Mucosa of descending colon (tissue), 3 donors: Measurements from ENCODE around the gene GBP7. TPM values are rescaled to one million over a fixed set of nuclear protein-coding genes. Genes with fewer than 3 reads are reported as not detected.

Experiments
- ATAC-seq: fragments of 200-7000 bp; cut with Tn5 transposase; one replicate; pipeline ENCODE4 v1.9.1; 2020; ENCODE audit warnings: mild to moderate bottlenecking, moderate library complexity
- DNase-seq, 3 donors: peaks; one replicate each; pipeline ENCODE4 v3.0.0-alpha.2; 2020
- H3K36me3 ChIP-seq: fragments of 200-600 bp; one replicate; pipeline ENCODE4 v1.8.0; 2021; ENCODE audit warnings: low read depth, mild to moderate bottlenecking
- H3K4me1 ChIP-seq: fragments of 200-600 bp; one replicate; pipeline ENCODE4 v1.8.0; 2021; ENCODE audit warnings: low read depth, mild to moderate bottlenecking
- H3K4me3 ChIP-seq: fragments of 200-600 bp; one replicate; pipeline ENCODE4 v1.8.0; 2021; ENCODE audit warnings: mild to moderate bottlenecking
- H3K9me3 ChIP-seq: fragments of 200-600 bp; one replicate; pipeline ENCODE4 v1.8.0; 2021; ENCODE audit warnings: mild to moderate bottlenecking
- intact Hi-C, 2 donors: fragments of 100-400 bp; cut with DNase I in 1 of 2; cut with micrococcal nuclease in 1 of 2; formaldehyde crosslinking; loops; one replicate each; pipeline versions ENCODE4 v1.11.0 to v1.11.1; 2022; cut with DNase I, micrococcal nuclease
- total RNA-seq, 3 donors: library from RNA; stranded (reverse); fragmentation: NEBNext Ultra II Directional in 2 of 3; extraction: Animal tissue kit (Norgen Biotek cat#: 25700) in 2 of 3; gene quantifications; one replicate each; pipeline versions ENCODE4 v1.2.1 to v1.2.4, GENCODE V29; 2021 to 2023
- TF ChIP-seq, protein P1 (sequence below): fragments of 200-600 bp; IDR thresholded peaks from one replicate; pipeline ENCODE4 v1.8.0; 2022; ENCODE audit warnings: antibody characterized with exemption, mild to moderate bottlenecking
- donor health status: DM: no; HTN: no; CAD: no; lungs with moderate emphysema.
- donor health status: DM: no; HTN: no; CAD: no.
- donor health status: DM: no; HTN: yes; CAD: no.

Gene GBP7
- total RNA-seq, 3 donors from 2014 or later: 0.12 TPM; not detected in 2

DNA sequence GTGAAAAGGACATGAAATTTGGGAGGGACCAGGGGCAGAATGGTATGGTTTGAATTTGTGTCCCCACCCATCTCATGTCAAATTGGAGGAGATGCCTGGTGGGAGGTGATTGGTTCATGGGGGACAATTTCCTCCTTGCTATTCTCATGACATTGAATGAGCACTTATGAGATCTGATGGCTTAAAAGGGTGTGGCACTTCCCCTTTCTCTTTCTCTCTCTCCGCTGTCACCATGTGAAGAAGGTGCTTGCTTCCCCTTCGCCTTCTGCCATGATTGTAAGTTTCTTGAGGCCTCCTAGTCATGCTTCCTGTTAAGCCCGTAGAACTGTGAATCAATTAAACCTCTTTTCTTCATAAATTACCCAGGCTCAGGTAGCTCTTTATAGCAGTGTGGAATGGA, 30.6 kb upstream of the GBP7 start:
- DNase-seq: no peak
- TF ChIP-seq, protein P1, sequence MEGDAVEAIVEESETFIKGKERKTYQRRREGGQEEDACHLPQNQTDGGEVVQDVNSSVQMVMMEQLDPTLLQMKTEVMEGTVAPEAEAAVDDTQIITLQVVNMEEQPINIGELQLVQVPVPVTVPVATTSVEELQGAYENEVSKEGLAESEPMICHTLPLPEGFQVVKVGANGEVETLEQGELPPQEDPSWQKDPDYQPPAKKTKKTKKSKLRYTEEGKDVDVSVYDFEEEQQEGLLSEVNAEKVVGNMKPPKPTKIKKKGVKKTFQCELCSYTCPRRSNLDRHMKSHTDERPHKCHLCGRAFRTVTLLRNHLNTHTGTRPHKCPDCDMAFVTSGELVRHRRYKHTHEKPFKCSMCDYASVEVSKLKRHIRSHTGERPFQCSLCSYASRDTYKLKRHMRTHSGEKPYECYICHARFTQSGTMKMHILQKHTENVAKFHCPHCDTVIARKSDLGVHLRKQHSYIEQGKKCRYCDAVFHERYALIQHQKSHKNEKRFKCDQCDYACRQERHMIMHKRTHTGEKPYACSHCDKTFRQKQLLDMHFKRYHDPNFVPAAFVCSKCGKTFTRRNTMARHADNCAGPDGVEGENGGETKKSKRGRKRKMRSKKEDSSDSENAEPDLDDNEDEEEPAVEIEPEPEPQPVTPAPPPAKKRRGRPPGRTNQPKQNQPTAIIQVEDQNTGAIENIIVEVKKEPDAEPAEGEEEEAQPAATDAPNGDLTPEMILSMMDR: no peak
- Histone ChIP-seq H3K9me3 (peaks cover 17% of the 10 kb centered on the region), H3K4me1 (no peaks in the 10 kb centered on the region), H3K36me3 (no peaks in the 10 kb centered on the region), H3K4me3 (no peak overlapping the region)
- intact Hi-C loops: no loop called here
- ATAC-seq: no peak

DNA sequence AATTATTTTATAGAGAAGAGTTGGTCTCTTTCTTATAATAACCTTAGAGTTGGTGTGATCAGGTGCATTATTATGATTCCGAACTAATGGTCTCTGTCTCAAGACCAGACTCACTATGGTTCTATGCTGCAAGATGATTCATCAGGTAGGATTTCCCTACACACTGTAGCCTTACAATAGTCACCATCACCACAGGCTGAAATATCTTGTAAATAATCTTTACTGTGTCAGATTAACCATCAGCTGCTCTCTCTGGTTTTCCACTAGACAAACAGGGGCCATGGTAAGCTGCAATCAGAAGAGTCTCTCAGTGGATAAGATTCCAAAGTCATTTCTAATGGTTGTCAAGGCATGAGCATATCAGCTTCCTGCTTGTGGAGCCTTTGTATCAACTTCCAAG, 27.4 kb upstream of the GBP7 start:
- ATAC-seq: no peak
- intact Hi-C loops: no loop called here
- Histone ChIP-seq H3K4me1 (no peaks in the 10 kb centered on the region), H3K36me3 (no peaks in the 10 kb centered on the region), H3K9me3 (peaks cover 15% of the 10 kb centered on the region), H3K4me3 (no peak overlapping the region)
- TF ChIP-seq, protein P1: no peak
- DNase-seq: no peak

DNA sequence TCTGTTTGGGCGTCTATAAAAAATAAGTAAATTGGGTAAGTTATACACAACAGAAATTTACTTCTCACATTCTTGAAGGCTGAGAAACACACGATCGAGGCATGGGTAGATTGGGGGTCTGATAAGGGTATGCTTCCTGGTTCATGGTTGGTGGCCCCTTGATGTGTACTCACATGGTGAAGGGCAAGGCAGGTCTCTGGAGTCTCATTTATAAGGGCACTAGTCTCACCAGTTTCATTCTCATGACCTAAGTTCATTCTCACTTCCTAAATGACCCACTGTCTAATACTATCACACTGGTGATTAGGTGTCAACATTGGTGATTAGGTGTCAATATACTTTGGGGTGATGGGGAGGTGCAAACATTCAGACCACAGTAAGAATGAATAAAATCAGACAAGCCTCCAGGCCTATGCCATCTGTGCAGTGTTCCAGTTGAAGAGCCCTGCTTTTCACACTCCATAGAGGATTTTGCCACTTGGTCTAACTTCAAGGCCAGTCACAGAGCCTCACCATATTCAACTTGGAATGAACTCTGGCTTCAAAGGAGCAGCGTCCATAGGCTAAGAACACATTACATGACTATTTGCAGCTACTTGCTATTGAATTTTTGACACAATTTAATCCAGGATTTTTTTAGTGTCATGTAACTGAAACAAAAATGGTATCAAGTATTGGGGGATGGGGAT, 25.4 kb upstream of the GBP7 start:
- intact Hi-C loops: no loop called here
- Histone ChIP-seq H3K4me1 (no peaks in the 10 kb centered on the region), H3K36me3 (no peaks in the 10 kb centered on the region), H3K9me3 (peaks cover 11% of the 10 kb centered on the region), H3K4me3 (no peak overlapping the region)
- TF ChIP-seq, protein P1: no peak
- ATAC-seq (no peak), DNase-seq (no peak)

DNA sequence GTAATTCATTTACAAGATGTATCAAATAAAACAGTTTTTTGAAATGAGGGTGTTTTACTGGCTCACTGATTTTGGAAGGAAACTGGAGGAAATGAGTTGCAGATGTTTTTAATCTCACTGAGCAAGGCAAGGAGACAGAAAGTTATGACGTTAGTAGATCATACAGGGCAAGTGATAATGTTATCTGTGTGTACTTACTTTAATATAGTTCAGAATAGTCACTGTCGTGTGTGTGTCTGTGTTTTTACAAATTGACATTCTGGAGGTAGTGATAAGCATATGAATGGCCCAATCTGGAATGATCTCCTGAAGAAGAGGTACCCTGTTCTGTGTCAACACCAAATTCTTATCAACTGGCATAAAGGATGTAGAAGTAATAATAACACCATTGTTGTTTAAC, 24.9 kb upstream of the GBP7 start:
- Histone ChIP-seq H3K9me3 (peaks cover 10% of the 10 kb centered on the region), H3K4me1 (no peaks in the 10 kb centered on the region), H3K36me3 (no peaks in the 10 kb centered on the region), H3K4me3 (no peak overlapping the region)
- TF ChIP-seq, protein P1: no peak
- ATAC-seq (no peak), DNase-seq (no peak)
- intact Hi-C loops: no loop called here

DNA sequence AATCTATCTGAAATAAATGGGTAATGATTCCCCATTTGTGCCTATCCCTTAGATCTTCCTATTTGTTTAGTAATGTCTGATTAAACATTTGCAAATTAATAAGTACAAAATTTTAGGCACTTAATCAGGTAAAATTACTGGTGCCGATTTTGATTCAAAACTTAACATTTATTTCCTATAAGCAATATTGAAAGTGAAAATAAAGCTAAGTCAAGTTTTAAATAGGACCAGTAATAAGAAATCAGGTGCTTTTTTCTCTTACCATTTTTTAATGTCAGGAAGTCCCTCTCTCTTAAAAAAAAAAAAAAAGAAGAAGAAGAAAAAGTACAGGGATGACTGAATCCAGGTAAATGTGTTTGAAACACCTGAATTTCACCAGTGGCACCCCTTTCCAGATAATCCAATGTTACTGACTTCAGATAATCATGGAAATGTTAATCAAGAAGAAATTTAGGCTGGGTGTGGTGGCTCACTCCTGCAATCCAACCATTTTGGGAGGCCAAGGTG, 23.8 kb upstream of the GBP7 start:
- ATAC-seq (no peak), DNase-seq (no peak)
- H3K4me1 ChIP-seq: no peaks in the 10 kb centered on the region
- H3K36me3 ChIP-seq: no peaks in the 10 kb centered on the region
- intact Hi-C loops: no loop called here
- no peaks in the 10 kb centered on the region for H3K9me3 ChIP-seq
- H3K4me3 ChIP-seq: no peak overlapping the region
- TF ChIP-seq, protein P1: no peak
